Hepatocyte (in vitro differentiated cells): Measurements from ENCODE around the gene ANGPT4. TPM values are rescaled to one million over a fixed set of nuclear protein-coding genes. Genes with fewer than 3 reads are reported as not detected.

ENCODE experiments used
- DNase-seq: peaks from one replicate; pipeline ENCODE4 v3.0.0-alpha.2; 2016; ENCODE audit warnings: low spot score
- H2AFZ ChIP-seq: fragments of 200-600 bp; sonication (generic); 2 replicates; pipeline ENCODE4 v1.6.0; 2016; ENCODE audit warnings: antibody characterized with exemption, mild to moderate bottlenecking
- H3K27ac ChIP-seq: fragments of 200-600 bp; sonication (generic); 2 replicates; pipeline ENCODE4 v1.5.1; 2016; ENCODE audit warnings: mild to moderate bottlenecking
- H3K27me3 ChIP-seq: fragments of 200-600 bp; sonication (generic); 2 replicates; pipeline ENCODE4 v1.6.1; 2016
- H3K36me3 ChIP-seq: fragments of 200-600 bp; sonication (generic); replicated peaks from 2 replicates; pipeline ENCODE4 v1.5.1; 2016; ENCODE audit warnings: low read depth; ENCODE audit not compliant: insufficient read depth
- H3K4me1 ChIP-seq: fragments of 200-600 bp; sonication (generic); 2 replicates; pipeline ENCODE4 v1.5.1; 2016; ENCODE audit warnings: mild to moderate bottlenecking, moderate library complexity; ENCODE audit not compliant: insufficient read depth
- H3K4me2 ChIP-seq: fragments of 200-600 bp; sonication (generic); 2 replicates; pipeline ENCODE4 v1.6.0; 2016
- H3K4me3 ChIP-seq: fragments of 200-600 bp; sonication (generic); 2 replicates; pipeline ENCODE4 v1.5.1; 2016; ENCODE audit warnings: mild to moderate bottlenecking
- H3K79me2 ChIP-seq: fragments of 200-600 bp; sonication (generic); 2 replicates; pipeline ENCODE4 v1.6.0; 2017; ENCODE audit warnings: mild to moderate bottlenecking
- H3K9me2 ChIP-seq: fragments of 200-600 bp; sonication (generic); replicated peaks from 2 replicates; pipeline ENCODE4 v1.6.0; 2017; ENCODE audit warnings: mild to moderate bottlenecking; ENCODE audit not compliant: insufficient read depth
- H3K9me3 ChIP-seq: fragments of 200-600 bp; sonication (generic); 2 replicates; pipeline ENCODE4 v1.5.1; 2016; ENCODE audit warnings: low read depth, mild to moderate bottlenecking
- H4K20me1 ChIP-seq: fragments of 200-600 bp; sonication (generic); 2 replicates; pipeline ENCODE4 v1.6.0; 2016; ENCODE audit warnings: mild to moderate bottlenecking; ENCODE audit not compliant: insufficient read depth, poor library complexity, severe bottlenecking
- CTCF ChIP-seq: fragments of 200-600 bp; sonication (generic); IDR thresholded peaks from 2 replicates; pipeline ENCODE4 v1.5.1; 2016; ENCODE audit warnings: antibody characterized with exemption, mild to moderate bottlenecking; ENCODE audit not compliant: poor library complexity
- EZH2 ChIP-seq: fragments of 200-600 bp; sonication (generic); IDR thresholded peaks from 2 replicates; pipeline ENCODE4 v1.6.1; 2016; ENCODE audit warnings: antibody characterized with exemption, mild to moderate bottlenecking, borderline replicate concordance
- EZH2phosphoT487 ChIP-seq: fragments of 200-600 bp; sonication (generic); IDR thresholded peaks from one replicate; pipeline ENCODE4 v1.6.1; 2018; ENCODE audit warnings: antibody characterized with exemption, mild to moderate bottlenecking, low read depth, moderate library complexity; ENCODE audit not compliant: unreplicated experiment, severe bottlenecking
- WGBS: methylation state at CpG from one replicate; pipeline ENCODE4 v1.1.6; 2016; ENCODE audit warnings: low lambda C conversion rate; ENCODE audit errors: missing lambda C conversion rate; 5-methylcytosine and 5-hydroxymethylcytosine counted together
- polyA plus RNA-seq: library from polyadenylated mRNA; unstranded; fragments of >200 nt; fragmentation: Nextera tagmentation; extraction: Ambion mirVana; gene quantifications from 2 replicates; pipeline ENCODE4 v1.2.1, GENCODE V29; 2016
- total RNA-seq: library from RNA; depleted of rRNA; stranded (reverse); fragments of >200 nt; gene quantifications from 2 replicates; pipeline ENCODE4 v1.2.3, GENCODE V29; 2014

The ANGPT4 gene
- total and polyA plus RNA-seq, 2 experiments from 2014 or later, result not detected

- no peak overlapping the region for H3K27ac ChIP-seq
- WGBS, result 92% methylated on average over 3 of the region's 3 CpGs
- TF ChIP-seq EZH2 (no peak), EZH2phosphoT487 (no peak), CTCF (no peak)
These were observed 94.4 kb downstream of the ANGPT4 start for GRCh38 chr20:821731-822065.

GRCh38 chr20:821046-821730 is 94.9 kb downstream of the ANGPT4 start:
- Histone ChIP-seq H3K4me1 (no peaks in the 10 kb centered on the region), H2AFZ (no peak overlapping the region), H4K20me1 (no peaks in the 10 kb centered on the region), H3K27me3 (no peaks in the 10 kb centered on the region), H3K79me2 (no peaks in the 10 kb centered on the region), H3K4me2 (no peak overlapping the region), H3K4me3 (no peak overlapping the region), H3K27ac (no peak overlapping the region), H3K9me3 (no peaks in the 10 kb centered on the region), H3K36me3 (no peaks in the 10 kb centered on the region), H3K9me2 (no peaks in the 10 kb centered on the region)
- TF ChIP-seq EZH2phosphoT487 (no peak), CTCF (no peak), EZH2 (no peak)
- DNase-seq, result no peak
- 76% methylated on average over 6 of the region's 6 CpGs for WGBS

More at GRCh38 chr20:821731-822065, 94.4 kb downstream of the ANGPT4 start:
- Histone ChIP-seq H3K36me3 (no peaks in the 10 kb centered on the region), H3K4me1 (no peaks in the 10 kb centered on the region), H3K27me3 (no peaks in the 10 kb centered on the region), H4K20me1 (no peaks in the 10 kb centered on the region), H3K4me2 (no peak overlapping the region), H2AFZ (no peak overlapping the region), H3K9me2 (no peaks in the 10 kb centered on the region), H3K79me2 (no peaks in the 10 kb centered on the region), H3K9me3 (no peaks in the 10 kb centered on the region), H3K4me3 (no peak overlapping the region)
- no peak for DNase-seq

- Histone ChIP-seq H3K36me3 (no peaks in the 10 kb centered on the region), H2AFZ (no peak overlapping the region), H3K4me2 (no peak overlapping the region), H3K4me1 (no peaks in the 10 kb centered on the region), H3K4me3 (no peak overlapping the region), H3K27me3 (no peaks in the 10 kb centered on the region), H3K9me3 (no peaks in the 10 kb centered on the region), H3K9me2 (no peaks in the 10 kb centered on the region), H4K20me1 (no peaks in the 10 kb centered on the region), H3K79me2 (no peaks in the 10 kb centered on the region), H3K27ac (no peak overlapping the region)
- 86% methylated on average over 3 of the region's 3 CpGs for WGBS
- TF ChIP-seq EZH2 (no peak), CTCF (no peak), EZH2phosphoT487 (no peak)
- DNase-seq, result no peak
These were observed 95.7 kb downstream of the ANGPT4 start for GRCh38 chr20:820323-820953.

Other genes starting within 250 kb of the ANGPT4 start
- not detected in 2 replicates for gene SCRT2, start 240.5 kb downstream of the ANGPT4 start, total RNA-seq
- gene SCRT2, start 240.5 kb downstream of the ANGPT4 start, polyA plus RNA-seq, result not detected in 2 replicates
- 0.33 and 0.80 TPM in 2 replicates for gene SLC52A3, start 147.8 kb downstream of the ANGPT4 start, total RNA-seq
- gene SLC52A3, start 147.8 kb downstream of the ANGPT4 start, polyA plus RNA-seq, result 0.35 and 1.0 TPM in 2 replicates
- 4.4 and 4.6 TPM in 2 replicates for gene FAM110A, start 82.6 kb downstream of the ANGPT4 start, total RNA-seq
- gene FAM110A, start 82.6 kb downstream of the ANGPT4 start, polyA plus RNA-seq, result 6.1 and 8.9 TPM in 2 replicates
- gene RSPO4, start 86.0 kb upstream of the ANGPT4 start, total RNA-seq, result 0.08 and 0.57 TPM in 2 replicates
- gene RSPO4, start 86.0 kb upstream of the ANGPT4 start, polyA plus RNA-seq, result 0.41 and 2.4 TPM in 2 replicates
- gene PSMF1, start 202.3 kb upstream of the ANGPT4 start, total RNA-seq, result 65.2 and 97.3 TPM in 2 replicates
- gene PSMF1, start 202.3 kb upstream of the ANGPT4 start, polyA plus RNA-seq, result 125 and 126 TPM in 2 replicates